Stimulated activated CD8-positive, alpha-beta memory T cell treated with anti-CD3 and anti-CD28 coated beads, Interleukin-12 subunit alpha, Interleukin-12 subunit beta, amount 100 ng/mL, for 24 hours (primary cell): Measurements from ENCODE around the gene AGBL5.

Source experiments
- DNase-seq: peaks from one replicate; pipeline ENCODE4 v3.0.0-alpha.2; 2020; ENCODE audit errors: extremely low read depth

Gene AGBL5

GRCh38 chr2:27024812-27025211 lies 26.7 kb upstream of the AGBL5 start:
- no peak for DNase-seq

GRCh38 chr2:27025281-27025800 lies 26.1 kb upstream of the AGBL5 start:
- DNase-seq: no peak

DNA sequence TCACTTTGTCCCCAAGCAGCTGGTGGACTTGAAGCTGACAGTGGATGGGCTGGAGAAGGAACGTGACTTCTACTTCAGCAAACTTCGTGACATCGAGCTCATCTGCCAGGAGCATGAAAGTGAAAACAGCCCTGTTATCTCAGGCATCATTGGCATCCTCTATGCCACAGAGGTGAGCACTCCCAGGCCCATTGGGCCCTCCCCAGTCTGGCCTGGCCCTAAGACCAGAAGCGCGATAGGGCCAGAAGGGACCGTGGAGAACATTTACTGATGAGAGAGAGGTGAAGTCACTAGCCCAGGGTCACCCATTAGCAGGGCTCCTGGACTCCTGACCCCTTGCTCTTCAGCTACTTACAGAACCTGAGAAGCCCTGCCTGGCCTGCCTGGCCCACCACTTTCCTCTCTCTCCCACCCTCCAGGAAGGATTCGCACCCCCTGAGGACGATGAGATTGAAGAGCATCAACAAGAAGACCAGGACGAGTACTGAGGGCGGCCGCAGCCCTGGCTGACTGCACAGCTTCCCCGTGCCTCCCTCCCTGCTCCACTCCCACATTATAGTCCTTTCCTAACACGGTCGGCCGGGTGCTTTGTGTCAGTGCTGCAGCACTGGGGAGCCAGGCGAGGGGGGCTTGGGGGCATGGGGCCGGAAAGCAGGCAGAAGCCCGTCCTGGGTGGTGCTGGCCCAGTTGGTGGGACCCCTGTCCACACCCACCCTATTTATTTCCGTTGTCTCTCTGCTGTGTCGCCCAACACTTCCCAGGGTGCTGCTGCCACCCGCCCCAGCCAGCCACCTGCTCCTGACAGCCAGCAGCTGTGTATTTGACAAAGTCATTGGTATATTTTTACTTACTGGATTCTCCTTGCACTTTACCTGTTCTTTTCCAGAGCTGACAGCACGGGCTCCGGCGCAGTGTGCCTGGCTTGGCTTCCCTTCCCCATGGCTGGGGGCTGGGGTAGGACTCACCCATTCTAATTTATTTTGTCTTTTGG lies 25.3 kb upstream of the AGBL5 start:
- no peak for DNase-seq

GRCh38 chr2:27027211-27027651 lies 24.2 kb upstream of the AGBL5 start:
- DNase-seq: no peak

DNA sequence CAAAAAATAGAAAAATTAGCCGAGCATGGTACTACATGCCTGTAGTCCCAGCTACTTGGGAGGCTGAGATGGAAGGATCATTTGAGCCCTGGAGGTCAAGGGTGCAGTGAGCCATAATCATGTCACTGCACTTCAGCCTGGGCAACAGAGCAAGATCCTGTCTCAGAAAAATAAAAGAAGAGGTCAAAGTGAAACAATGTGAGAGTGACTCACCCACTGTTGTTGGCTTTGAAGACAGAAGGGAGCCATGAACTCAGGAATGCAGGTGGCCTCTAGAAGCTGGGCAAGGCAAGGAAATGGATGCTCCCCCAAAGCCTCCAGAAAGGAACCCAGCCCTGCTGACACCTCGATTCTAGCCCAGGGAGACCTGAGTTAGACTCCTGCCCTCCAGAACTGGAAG lies 22.4 kb upstream of the AGBL5 start:
- DNase-seq: no peak

DNA sequence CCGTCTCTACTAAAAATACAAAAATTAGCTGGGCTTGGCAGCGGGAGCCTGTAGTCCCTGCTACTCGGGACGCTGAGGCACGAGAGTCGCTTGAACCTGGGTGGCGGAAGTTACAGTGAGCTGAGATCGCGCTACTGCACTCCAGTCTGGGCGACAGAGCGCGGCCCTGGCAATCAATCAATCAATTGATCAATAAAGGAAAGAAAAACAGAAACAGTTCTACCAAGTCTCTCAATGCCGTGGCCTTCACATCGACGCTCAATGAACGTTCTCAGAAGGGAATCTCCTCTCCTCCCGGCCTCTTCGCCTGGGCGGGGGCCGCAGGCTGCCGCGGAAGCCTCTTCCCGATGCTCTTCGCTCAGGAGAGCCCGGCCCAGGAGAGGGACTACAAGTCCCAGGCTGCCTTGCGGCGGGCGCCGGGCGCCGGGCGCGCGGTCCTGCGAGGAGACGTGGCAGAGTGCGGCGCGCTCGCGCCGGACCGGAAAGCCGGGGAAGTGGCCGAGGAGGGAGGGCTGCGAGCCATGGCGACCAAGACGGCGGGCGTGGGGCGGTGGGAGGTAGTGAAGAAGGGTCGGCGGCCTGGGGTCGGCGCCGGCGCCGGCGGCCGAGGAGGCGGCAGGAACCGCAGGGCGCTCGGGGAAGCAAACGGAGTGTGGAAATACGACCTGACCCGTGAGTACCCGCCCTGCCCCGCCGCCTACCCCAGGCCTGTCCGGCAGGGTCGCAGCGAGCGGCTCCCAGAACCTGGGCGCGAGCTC lies 18.8 kb upstream of the AGBL5 start, which contains the start of gene TMEM214:
Gene TMEM214 (plus strand): TSS at position 471 of the 758 bp plus-strand sequence. CDS start 51 bp downstream, at position 522.
- peak; percentile 60 for DNase-seq

DNA sequence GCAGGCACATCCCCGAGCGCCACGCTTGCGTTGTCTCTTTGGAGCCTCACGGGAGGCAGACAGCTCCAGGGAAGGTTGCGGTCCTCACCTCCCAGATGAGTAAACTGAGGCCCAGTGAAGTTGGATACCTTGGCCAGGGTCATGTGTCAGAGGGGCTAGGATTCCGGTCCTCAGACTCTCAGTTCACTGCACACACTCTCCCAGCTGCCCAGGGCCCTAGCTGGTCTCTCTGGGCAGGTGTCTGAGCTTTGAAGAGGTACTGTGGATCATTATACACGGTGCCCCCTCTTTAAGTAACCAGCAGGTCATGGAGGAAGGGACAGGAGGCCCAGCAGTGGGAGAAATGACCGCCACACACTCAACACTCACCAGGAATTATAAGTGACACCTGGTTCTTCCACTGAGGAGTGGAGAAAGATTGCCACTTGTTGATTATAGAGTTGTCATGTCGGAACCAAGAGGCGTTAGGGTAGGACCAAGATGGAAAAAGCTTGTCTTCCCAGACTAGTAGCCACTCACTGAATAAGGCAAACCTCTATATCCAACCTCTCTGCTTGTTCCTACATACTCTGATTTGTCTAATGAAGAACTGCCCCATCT lies 18.1 kb upstream of the AGBL5 start:
- DNase-seq: no peak

GRCh38 chr2:27038012-27038411 lies 13.5 kb upstream of the AGBL5 start:
- DNase-seq: no peak

DNA sequence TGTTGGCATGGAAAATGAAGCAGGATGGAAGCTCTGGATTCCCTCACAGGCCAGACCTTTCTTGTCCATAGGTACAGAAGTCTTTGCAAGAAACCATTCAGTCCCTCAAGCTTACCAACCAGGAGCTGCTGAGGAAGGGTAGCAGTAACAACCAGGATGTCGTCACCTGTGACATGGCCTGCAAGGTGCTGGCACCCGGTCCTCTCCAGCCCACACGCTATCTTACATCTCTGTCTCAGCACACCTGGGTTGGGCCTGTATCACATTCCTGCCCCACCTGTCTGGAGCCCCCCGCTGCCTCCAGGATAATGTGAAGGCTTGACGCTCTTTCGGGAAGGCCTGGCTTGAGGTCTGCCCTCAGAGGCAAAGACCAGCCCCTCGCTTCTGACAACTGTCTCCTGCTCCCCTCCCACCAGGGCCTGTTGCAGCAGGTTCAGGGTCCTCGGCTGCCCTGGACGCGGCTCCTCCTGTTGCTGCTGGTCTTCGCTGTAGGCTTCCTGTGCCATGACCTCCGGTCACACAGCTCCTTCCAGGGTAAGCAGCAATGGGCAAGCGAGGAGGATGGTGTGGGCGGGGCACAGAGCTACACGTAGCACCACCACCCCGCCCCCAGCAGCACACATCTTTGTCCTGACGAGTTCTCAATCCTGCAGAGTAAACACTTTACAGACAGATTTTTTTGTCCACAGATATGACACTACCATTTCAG lies 12.7 kb upstream of the AGBL5 start:
- no peak for DNase-seq

GRCh38 chr2:27039426-27039825 lies 12.0 kb upstream of the AGBL5 start:
- no peak for DNase-seq

DNA sequence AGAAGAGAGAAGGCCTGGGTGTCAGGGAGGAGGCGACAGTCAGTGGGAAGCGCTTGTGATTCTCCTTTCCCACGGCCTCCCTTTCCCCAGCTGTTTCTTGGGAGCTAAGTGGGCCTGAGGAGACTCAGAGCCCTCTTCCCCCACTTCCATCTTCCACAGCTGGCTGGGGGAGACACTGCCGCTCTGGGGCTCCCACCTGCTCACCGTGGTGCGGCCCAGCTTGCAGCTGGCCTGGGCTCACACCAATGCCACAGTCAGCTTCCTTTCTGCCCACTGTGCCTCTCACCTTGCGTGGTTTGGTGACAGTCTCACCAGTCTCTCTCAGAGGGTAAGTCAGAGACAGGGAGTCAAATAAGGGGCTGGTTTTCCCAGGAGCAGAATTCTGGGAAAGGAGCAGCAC lies 11.6 kb upstream of the AGBL5 start:
- DNase-seq: no peak

DNA sequence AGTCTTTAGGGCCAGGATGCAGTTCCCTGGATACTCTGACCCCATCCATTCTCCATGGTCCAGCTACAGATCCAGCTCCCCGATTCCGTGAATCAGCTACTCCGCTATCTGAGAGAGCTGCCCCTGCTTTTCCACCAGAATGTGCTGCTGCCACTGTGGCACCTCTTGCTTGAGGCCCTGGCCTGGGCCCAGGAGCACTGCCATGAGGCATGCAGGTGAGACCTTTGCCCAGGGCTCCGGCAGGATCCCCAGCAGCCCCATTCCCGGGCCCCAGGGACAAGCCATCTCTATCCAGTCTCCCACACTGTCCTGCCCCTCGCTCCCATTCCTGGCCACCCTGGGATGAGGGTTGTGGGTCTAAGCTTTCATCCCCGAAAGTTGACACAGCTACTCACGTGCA lies 11.2 kb upstream of the AGBL5 start:
- no peak for DNase-seq

DNA sequence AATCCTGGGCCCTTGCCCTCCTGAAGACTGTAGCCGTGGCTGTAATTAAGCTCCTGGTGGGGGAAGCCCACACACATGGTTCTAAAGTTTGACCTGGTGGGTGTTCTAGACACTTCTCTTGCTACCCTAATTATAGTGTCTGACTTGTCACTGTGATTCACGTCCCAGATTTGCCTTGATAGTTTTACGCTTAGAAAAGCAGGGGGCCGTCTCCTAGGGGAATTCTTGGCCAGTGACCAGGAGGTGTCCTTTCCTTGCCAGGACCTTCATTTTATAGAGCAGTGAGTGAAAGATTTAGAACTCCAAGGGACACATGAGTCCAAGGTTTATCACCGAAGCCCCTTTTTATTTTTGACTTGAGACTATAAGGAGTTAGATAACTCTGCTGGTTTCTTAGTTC lies 9.7 kb upstream of the AGBL5 start:
- no peak for DNase-seq

DNA sequence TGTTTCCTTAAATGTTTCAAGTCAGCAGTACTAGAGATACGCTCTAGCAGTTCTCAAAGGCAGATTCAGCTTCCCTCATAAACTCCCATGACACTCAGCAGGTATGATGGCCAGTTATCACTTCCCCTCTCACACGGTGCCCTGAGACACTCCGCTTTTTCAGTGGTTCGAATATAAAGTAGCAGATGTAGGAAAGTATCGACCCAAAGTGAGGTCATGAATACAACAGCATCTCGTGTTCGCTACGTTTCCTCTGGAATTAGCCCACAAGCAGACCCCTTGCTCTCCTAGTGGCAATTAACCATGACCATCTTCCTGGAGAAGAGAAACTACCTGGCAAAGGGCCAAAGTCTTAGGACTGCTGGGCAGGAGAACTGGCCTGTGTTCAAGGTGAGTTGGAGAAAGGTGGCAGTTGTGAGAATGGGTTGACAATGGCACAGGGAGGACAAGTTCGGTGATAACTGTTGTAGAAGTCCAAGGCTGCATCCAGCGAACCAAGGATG lies 9.3 kb upstream of the AGBL5 start:
- DNase-seq: no peak

DNA sequence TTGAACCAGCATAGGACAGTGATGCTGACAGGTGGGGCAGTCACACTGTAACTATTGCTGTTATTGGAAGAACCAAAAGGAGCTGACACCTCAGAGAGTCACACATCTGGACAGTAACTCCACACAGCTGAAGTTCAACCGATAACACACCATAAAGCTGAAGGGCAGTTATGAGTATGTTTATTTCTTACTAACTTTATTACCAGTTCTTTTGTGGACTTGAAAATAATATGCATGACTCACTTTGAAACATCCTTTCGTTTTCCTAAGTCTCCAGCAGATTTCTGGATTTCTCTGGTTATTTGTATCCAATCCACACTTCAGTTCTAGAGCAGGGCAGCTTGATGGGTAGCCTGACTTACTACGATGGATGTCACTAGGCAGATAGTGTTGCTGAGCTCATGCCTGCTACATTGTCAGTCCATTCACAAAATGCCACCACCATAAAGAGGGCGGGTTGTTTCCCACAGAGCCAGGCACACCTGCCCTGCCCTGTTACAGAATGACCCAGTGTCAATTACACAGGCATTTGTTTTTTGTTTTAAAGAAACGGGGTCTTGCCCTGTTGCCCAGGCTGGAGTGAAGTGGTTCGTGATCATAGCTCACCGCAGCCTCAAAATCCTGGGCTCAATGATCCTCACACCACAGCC lies 8.4 kb upstream of the AGBL5 start:
- DNase-seq: no peak

- peak; percentile 52 for DNase-seq
Measured at GRCh38 chr2:27049422-27050280, 1.8 kb upstream of the AGBL5 start.

DNA sequence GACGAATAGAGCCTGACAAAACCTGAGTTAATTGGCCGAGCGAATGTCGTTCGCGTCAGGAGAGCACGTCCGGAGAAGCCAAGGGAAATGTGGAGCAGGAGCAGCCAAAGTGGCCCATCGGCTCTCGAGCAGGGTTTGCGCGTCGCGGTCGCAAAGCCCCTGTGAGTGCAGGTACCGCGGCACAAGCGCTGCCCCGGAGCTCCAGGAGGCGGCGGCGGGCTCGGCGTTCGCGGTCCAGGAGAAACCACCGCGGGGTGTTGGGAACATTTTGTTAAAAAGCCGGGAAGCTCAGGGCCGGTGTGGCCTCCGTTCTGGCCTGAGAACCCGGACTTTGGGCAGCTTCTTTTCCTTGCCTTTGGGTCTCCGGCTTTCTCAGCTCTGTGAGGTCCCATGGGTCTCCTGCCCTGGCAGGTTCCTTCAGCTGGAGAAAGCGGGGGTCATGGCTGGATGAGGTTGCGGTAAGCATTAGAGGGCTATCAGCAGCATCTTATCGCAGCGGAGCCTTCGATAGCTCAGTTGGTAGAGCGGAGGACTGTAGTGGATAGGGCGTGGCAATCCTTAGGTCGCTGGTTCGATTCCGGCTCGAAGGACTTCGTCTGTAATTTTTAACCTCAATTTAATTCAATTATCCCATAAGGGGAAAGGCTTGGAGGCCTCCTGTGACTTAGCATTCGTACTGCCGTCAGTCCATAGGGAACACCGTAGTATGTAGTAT lies 1.0 kb upstream of the AGBL5 start:
- DNase-seq: peak; percentile 62

DNA sequence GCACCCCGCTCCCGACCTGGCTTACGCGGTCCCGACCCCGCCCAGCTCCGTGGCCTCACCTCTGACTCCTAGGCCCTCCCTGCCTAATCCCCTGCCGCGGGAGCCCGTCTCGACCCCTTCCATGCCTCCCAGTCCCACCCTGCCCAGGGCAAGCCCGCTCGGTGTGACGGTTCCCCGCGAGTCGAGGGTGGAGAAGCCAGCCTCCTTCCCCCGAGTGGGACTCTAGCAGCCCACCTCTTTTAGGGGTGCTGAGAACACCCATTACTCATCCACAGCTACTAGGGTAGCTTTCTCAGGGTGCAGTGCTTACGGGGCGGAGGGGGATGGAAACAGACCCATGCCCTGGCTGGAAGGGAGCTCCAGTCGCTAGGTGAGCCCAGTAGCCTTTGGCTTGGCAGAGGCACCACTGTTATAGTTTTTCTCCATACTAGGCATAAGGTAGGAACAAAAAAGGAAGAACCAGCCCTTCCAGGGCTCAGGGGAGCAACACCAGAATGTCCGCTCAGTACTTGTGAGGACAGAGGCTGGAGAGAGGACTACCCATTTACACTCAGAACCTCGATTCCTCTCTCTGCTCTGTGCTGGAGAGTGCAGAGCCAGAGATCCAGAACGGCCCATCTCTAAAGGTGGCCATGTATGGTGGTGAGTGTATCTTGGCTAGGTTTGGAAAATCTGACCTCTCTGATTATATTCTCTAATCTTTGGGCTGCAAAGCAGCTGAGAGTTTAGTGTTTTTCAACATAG lies 606 bp downstream of the AGBL5 start:
- DNase-seq: no peak
